Dermis blood vessel endothelial cell (primary cell): ENCODE results near the gene SLX4IP. TPM values are rescaled to one million over a fixed set of nuclear protein-coding genes. Genes with fewer than 3 reads are reported as not detected.

Experiments
- DNase-seq: peaks from one replicate; pipeline ENCODE4 v3.0.0; 2010
- total RNA-seq: library from RNA; depleted of rRNA; stranded (reverse); fragments of >200 nt; gene quantifications from 2 replicates; pipeline ENCODE4 v1.2.3, GENCODE V29; 2014

SLX4IP gene
- total RNA-seq, 1 donor from 2014 or later: 3.2 TPM

DNA sequence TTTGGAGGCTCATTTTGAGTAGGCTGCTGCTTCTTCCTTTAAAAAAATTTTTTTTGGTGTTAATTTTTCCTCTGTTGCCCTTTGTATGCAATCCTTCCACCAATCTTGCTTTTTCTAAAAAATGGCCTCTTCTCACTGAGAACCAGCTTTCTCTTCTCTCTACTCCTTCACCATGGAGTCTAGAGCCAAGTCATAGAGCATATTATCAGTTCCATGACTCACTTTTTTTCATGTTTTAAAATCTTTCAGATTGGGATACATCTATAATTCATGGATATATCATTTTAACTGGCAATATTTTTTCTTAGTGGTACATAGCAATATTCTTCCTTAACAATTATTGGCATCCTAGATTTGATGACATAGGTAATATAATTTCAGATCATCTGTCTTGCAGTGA, 62.7 kb downstream of the SLX4IP start:
- no peak for DNase-seq

DNA sequence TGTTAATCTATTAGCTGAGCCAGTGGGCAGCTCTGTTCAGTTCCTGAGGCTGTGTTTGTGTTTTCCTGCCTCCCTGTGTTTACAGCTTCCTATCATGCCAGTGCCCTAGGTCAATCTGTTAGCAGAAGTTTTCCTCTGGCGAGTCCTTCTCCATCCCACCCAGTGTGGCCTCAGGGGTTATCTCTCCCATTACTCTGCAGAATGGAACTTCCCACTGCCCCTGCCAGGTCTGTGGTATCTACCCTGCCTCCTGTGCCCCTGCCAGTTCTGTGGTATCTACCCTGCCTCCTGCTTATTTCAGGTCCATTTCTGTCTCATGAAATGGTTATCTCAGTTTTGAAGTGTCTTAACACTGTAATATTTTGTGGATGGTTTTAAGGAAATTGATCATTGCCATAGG, 63.1 kb downstream of the SLX4IP start:
- no peak for DNase-seq

- DNase-seq: no peak
Observed at GRCh38 chr20:10501402-10501801, 66.3 kb downstream of the SLX4IP start.

GRCh38 chr20:10502098-10502526, 67.0 kb downstream of the SLX4IP start:
- DNase-seq: no peak

GRCh38 chr20:10504608-10504993, 69.5 kb downstream of the SLX4IP start:
- DNase-seq: no peak

DNA sequence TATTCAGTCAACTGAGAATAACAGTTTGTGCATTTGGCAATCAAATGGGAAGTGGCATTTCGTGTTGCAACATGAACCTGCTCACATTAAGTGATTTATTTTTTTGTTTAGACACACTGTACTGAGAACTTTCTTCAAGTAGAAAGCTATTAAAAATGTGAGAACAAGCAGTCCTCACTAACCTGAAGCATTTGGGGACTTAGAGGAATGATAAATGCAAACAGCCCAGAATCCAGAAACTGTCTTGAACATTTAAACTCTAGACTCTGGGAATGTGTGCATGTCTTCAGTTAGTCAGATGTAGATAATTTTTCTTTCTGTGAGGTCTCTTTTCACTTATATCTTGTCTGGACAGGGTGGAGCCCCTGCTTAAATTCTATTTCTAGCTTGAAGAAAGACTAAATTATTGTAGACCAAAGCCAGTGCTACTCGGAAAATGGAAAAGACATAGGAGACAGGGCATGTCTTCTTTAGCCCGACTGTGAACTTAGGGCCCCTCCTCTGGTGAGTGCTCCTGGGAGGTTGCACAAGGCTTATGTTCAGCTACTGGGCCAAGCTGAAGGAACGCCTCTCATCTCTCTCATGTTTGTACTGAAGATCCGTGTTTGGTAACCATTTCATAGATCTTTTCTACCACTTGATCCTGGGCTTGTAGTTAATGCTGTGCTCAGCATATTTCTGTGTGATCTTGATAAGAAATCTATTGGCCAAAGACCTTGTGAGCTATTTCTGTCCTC, 70.1 kb downstream of the SLX4IP start:
- DNase-seq: no peak

GRCh38 chr20:10505827-10506226, 70.7 kb downstream of the SLX4IP start:
- no peak for DNase-seq

GRCh38 chr20:10507052-10507451, 71.9 kb downstream of the SLX4IP start:
- no peak for DNase-seq

- no peak for DNase-seq
Observed at GRCh38 chr20:10508060-10508459, 73.0 kb downstream of the SLX4IP start.

DNA sequence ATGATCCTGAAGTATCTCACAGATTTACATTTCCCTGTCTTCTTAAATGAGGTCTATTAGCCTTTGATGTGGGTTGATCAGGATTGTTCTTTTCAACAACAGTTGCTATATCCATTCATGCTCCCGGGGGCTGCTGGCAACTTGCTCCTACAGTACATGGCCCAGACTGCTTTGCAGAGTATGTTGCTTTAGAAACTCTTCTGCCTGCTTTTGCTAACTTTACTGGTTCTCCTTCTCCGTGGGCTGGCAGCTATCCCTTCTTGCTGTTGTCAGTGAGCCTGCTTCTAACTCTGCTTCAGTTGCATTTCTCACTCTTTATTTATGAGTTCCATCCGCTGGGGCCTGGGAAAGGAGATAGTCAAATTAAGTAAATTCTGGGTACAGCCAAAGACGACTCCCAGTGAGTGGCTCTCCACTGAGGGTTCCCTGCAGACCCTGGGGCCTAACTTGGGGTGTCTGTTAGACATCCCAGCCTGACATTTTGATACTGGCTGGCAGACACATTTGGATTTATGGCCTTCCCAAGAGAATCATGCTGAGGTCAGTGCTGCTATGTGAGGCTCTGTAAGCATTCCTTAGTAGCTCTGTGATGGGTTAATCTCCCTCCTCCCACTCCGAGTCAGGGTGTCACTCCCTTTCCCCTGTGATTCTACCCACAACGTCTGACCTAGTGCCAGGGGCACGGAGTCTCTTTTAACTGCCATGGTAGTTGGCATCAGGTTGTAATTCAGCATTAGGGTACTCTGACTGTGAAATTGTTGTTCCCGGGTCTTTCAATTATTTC, 73.6 kb downstream of the SLX4IP start:
- DNase-seq: no peak

DNA sequence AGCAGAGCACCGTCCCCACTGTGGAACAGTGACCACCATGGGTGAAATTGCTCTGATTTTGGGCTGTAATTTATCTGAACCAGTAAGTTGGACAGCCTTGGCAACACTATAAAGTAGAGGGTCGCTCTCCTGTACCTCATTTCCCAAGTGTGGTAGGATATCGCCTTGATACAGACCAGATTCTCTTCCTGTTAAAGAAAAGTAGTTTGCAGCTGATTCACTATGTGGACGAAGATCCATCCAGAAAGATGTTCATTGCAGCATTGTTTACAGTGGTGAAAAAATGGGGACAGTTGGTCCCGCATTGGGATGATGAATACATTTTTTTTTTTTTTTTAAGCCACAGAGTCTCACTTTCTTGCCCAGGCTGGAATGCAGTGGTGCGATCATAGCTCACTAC, 74.3 kb downstream of the SLX4IP start:
- DNase-seq: no peak

- no peak for DNase-seq
Observed at GRCh38 chr20:10510216-10510615, 75.1 kb downstream of the SLX4IP start.

- no peak for DNase-seq
Observed at GRCh38 chr20:10511170-10511508, 76.0 kb downstream of the SLX4IP start.

GRCh38 chr20:10511509-10512251, 76.6 kb downstream of the SLX4IP start:
- peak; percentile 92 for DNase-seq

- DNase-seq: no peak
Observed at GRCh38 chr20:10513061-10513460, 78.0 kb downstream of the SLX4IP start.

- DNase-seq: peak; percentile 54
Observed at GRCh38 chr20:10513931-10514575, 78.9 kb downstream of the SLX4IP start.

GRCh38 chr20:10516529-10516928, 81.4 kb downstream of the SLX4IP start:
- no peak for DNase-seq

- DNase-seq: peak; percentile 13
Observed at GRCh38 chr20:10519361-10520046, 84.4 kb downstream of the SLX4IP start.

GRCh38 chr20:10520528-10520927, 85.4 kb downstream of the SLX4IP start:
- DNase-seq: no peak

GRCh38 chr20:10521068-10521831, 86.1 kb downstream of the SLX4IP start:
- DNase-seq: peak; percentile 50

DNA sequence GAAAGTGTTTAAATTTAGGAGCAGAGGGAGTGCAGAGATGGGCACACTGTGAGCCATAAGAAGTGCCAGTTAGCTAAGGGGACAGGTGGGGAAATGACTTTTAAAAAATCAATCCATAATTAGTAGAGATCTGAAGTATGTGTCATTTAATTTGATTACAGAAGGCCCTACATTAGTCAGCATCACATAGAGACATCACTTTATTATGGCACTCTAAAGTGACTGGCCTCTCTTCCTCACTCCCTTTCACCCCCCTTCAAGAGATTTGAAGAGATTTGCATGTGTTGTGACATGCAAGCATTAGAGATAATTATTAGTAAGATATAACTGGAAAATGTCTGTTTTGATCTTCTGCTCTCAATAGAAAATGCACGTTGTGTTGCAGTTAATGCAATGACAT, 86.7 kb downstream of the SLX4IP start:
- no peak for DNase-seq

DNA sequence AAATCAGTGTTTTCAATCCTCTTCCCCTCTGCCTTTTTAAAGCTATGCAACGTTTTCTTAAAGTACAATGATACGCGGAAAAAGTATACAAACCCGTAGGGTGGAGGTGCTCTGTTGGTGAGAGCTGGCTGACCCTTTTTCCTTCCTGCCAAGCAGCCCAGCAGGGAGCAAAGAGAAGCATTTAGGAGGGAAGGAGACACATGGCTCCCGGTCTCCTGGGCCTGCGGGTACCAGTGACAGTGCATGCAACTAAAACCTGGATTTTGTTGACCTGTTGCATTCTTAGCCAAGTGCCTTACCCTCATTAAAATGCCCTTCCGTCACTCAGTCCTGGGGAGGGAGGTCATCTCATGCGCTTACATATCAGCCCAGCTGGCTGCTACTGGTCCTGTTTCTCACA, 87.2 kb downstream of the SLX4IP start:
- DNase-seq: peak; percentile 40
